T-helper 9 cell (primary cell): ENCODE results near the gene CRY1.

Experiments
- DNase-seq: peaks from one replicate; pipeline ENCODE4 v3.0.0-alpha.2; 2020
- total RNA-seq, 2 donors: gene quantifications; one replicate each; lab custom pipeline; 2026; lab: John Stamatoyannopoulos, UW

The CRY1 gene
- 109 reads per million in 2 donors for total RNA-seq

DNA sequence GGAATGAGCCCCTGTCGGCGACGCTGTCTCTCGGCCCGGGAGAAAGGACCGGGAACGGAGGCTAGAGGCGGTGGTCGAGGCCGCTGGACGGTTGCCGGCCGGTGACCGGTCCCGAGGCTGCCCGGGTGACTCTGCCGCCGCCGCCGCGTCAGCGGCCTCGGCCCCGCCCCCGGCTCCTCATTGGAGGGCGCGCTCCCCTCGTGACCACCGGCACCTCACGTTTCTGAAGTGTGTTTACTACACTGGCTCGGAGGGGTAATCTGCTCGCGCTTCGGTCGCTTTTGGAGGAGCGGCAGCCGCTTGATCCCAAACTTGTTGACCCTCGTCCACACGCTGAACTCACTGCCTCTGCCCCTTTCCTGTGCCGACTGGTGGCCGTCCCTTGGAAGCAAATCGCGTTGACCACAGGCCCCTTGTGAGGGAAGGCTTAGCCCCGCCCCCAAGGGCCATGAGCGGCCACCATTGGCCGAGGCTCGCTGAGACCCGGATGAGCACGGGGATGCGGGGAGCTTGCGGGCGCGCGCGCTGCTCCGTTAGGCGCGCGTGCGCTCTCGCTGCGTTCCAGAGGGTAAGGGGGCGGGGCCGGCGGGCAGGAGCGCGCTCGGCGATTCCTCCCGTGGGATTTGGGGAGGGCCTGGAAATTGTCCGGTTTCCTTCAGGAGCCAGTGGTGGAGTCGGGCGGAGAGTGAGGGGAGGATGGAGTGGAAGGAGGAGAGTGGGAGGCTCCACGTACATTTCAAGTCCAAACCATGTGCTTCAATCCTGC lies at the start of gene CRY1:
Gene CRY1 (minus strand): TSS at position 133 of the 766 bp plus-strand sequence. CDS start 588 bp downstream, outside the sequence.
- DNase-seq, result peak; percentile 89

DNA sequence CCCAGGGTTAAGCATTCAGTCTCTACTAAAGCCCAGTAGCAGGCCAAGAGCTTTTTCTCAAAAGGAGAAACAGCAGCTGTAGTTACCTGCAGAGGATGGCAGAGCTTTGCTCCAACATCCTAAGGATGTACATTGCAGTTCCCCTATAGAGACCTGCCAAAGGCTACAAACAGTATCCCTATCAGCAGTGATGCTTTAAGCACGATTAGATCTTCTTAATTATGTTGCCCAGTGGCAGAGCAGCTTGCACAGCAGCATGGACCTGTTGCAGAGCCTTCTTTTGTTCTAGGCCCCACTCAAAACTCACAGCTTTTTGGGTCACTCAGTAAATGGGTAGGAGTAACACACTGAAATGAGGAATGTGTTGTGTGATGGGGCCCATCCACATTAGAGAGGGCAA lies 46.4 kb upstream of the CRY1 start:
- DNase-seq, result no peak

DNA sequence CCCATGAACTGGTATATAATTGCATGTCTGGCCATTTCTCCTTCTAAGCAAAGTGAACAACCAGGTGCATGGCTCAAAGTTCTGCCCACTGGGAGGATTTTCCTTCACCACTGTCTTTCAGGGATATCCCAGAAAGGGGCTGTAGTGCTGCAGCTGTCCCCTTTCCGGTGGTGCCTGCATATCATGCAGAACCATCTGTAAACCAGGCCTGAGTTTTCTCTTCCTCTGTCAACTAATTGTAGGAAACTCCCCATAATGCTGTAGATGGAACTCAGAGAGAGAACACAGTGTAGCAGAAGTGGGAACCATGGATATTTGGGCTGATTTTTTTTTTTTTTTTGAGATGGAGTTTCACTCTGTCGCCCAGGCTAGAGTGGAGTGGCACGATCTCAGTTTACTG lies 45.6 kb upstream of the CRY1 start:
- no peak for DNase-seq

DNA sequence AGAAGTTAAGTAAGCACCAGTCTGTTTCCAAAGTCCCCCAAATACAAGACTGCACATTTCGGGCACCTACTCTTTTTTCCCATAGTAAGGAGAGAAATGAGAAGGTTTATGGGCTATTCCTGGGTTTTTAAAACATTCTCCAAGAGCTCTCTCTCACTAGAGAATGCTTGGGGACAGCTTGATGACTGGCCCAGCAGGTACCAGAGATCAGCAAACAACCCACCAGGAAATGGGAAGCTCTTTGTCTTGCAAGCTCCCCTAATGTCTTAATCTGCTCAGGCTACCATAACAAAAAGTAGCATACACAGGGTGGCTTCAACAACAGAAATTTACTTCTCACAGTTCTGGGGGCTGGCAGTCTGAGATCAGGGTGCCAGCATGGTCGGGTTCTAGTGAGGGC lies 41.8 kb upstream of the CRY1 start:
- no peak for DNase-seq

DNA sequence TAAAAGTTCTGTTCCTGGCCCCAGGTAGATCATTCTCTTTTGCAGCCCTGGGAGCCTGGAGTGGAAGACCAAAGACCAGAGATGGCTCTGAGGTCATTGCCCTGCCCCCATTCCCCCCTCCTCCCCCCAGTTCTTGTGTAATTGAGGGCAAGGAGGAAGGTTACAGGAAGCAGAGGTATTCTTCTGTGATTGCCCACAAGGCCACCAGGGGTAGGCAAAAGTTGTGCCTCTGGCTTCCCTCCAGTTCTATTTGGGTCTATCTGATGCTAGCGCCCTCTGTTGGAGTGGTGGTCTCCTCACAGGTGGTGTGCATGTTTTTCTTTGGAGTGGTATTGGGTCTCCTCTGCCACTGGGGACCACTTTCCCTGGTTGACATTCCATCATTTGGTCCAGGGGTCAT lies 41.2 kb upstream of the CRY1 start:
- peak; percentile 3 for DNase-seq

DNA sequence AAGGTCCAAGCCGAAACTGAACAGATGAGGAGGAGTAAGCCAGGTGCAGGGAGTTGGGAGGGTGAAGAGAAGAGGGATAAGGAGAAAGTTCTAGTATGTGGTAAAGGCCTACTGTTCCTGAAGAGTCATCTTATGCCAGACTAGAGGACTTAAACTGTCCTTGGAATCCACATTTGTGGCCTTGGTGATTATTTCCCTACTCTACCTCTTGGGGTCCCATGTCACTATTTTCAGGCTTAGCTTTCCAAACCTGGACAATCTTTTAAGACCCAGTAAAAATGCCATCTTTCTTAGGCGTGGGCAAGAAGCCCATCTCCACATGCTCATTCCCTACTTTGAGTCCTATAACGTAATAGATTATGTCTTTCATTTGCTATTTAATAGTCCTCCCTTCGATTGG lies 40.1 kb upstream of the CRY1 start:
- DNase-seq, result no peak

DNA sequence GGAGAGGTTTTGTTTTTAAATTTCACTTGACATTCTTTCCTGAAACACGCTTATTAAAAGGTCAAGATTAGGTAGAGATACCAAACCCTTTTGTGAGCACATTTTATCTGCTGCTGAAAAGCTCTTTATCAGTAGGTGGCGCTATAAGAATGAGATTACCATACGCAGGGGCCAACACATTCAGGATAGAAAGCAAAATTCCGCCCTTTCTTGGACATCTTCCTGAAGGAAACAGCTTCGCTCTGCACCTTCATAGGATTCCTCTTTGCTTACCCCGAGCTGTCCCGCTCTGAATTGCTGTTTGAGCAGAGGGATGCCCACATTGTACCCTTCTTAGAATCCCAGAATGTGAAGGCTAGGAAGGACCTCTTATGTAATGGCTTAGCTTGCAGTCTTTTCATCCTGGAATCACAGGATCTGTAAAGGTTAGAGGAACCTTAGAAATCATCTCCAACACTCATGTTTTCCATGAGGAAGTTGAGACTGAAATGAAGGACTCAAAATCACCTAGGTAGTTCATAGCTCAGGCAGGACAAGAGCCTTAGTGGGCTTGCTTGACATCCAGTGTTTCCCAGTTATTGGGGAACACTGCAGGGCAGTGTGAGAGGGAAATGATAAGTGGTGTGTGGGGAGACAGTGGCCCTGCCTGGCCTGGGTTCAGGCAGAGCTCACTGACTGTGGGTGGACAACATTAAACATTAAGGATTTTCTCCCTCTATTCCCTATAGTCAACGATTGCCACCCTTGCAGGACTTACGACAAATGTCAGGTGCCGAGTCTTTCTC lies 38.7 kb upstream of the CRY1 start:
- DNase-seq, result no peak

DNA sequence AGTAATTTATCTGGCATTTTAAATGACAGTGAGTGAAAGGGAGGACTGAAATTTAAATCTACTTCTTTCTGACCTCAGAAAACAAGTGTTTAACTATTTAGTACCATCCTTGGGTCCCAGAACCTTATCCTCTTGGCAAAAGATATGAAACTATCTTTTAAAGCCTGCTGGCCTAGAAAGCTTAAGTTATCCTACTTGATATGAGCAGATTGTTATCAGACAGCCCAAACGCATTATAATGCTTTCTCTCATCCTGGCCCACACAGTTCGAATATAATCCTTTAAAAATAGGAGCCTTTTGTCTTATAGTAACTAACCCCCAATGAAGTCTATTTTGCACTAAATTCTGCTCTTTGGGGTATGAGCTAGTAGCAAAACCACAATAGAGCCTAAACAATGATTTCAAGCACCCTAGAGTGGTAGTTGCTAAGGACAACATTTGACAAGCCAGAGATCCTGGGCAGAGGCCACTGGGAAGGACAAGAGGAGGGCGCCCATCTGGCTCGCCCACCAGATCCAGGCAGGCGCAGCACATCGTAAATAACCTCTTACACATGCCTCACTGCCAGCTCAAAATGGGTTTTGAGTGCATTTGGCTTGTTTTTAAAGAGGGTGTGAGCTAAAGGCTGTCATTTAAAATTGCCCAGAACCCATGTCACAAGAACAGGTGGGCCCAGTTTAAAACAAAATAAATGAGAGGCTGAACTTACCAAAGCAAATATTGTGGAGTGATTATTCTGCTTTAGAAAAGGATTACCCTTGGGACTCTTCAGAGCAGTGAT lies 37.7 kb upstream of the CRY1 start:
- DNase-seq, result no peak

DNA sequence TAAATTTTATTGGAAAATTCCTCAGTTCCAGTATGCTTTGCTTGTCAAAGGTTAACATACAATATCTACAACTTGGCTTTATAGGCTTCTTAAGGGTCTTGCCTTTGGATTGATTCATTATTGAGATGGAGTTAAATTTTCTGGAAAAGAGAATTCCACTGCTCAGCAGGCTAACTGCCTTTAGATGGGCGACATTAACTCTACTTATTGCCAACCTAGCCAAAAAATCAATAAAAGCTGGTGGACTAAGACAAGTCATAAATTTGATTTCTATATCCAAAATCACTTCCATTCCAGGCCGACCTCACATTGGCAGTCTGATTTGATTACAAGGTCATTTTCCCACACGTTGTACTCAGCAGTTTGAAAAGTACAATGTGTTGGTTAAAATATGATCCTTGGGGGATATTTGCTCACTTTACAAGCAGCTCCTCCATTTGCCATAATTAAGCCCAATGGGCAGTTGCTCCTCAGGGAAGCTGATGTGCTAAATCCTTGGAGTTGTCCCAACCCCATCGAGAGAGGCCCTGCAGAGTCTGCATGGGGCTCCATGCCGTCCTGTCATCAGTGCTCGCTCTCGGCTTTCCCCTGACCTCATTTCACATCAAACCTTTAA lies 36.1 kb upstream of the CRY1 start:
- DNase-seq, result no peak

DNA sequence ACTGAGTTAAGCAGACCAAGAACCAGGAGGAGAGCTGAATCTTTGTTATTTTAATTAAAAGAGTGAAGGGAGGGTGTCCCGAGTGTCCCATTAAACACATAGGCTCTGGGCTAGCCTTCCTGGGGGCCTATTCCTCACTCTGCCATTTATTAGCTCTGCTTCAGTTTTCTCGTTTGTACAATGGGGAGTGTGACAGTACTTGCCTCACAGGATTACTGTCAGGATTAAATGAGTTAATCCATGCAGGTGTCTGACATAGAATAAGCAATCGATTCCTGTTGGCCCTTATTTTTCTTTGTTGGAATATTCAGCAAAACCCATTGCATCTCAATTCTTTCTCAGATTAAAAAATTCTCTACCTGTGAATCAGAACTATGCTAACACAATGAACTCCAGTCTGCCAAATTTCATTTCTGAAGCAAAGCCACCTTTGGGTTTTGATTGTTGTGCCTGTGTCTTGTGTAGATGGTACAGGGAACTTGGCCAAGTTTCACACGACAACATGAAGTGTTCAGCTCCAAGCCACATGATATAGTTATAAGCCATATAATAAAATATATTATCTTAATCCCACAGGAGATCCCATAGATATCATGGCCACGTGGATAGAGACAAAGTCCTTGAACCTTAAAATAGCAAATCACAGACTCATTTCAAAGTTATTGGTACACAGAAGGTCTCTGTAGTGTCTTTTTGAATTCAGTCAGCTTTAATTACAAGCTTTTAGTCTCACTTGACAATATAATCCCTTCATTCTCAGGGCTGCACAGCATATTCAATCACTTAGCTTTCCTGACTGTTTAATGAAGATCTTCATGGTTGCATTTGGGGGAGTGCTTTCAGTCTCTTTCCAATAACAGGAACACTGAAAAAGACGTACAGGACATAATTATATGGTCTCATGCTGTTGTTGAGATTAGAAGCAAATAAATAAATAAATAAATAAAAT lies 34.4 kb upstream of the CRY1 start:
- no peak for DNase-seq

DNA sequence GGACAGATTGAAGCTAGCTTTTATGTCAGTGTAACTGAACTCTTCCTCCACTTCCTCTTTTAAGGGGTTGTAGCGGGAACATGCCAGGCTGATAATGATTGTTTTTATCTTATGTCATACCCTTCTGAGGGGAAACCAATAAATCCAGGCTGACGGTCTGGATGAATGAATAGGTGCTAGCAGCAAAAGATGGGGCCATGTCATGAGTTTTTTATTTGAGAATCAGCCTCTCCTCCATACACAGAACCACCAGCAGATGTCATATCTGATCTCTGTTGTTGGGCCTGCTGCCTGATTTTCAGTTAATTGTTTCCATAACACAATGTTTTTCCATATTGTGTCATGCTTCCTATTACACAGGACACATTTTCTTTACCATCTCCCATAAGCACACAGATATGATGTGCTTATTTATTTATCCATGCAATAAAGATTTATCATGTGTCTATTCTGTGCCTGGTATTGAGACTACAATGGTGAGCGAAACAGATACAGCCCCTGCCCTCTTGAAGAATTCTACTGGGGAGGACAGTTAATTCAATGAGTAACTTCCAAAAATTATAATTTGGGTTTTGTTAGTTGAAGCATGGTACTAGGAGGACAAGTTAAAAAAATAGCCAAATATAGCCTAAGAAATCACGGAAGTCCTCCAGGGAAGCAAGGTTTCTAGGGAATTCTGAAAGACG lies 33.6 kb upstream of the CRY1 start:
- DNase-seq, result no peak

DNA sequence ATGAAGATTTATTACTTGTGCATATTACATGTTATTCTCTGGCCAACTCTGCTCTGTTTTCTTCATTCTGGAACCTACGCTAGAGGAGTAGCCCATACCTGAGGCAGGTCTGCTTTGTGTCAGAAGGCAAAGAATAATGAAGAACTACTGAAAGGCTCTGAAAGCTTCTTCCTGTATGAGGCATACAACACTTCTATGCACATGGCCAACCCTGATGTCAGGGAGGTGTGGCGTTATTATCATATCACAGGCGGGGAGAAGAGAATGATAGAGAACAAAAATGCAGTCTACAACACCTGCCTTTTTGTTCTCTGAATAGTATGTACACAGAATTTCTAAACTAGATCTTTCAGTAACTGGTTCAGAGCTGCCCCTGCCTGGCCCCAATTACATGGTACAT lies 32.5 kb upstream of the CRY1 start:
- DNase-seq, result no peak

DNA sequence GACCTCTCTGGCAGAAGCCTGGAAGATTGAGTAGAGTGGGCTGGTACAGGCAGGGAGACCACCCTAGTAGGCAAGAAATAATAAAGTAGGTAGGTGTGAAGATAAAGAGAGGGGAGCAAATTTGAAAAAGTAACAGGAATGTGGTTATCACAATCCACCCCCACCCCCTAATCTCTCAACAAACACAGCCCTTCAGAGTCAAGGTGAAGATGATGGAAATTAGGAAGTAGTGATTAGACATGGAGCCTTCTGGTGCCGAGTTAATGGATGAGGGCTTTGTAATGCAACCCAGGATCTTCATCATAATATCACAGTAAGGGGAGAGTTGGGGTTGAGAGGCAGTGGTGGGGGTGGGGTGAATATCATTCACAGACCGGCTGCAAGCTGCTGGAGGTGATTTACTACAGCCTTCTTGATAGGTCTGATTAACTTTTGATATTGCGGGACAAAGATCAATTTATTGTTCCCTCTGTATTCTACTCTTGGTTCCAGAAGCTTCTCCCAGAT lies 29.2 kb upstream of the CRY1 start:
- DNase-seq, result no peak

DNA sequence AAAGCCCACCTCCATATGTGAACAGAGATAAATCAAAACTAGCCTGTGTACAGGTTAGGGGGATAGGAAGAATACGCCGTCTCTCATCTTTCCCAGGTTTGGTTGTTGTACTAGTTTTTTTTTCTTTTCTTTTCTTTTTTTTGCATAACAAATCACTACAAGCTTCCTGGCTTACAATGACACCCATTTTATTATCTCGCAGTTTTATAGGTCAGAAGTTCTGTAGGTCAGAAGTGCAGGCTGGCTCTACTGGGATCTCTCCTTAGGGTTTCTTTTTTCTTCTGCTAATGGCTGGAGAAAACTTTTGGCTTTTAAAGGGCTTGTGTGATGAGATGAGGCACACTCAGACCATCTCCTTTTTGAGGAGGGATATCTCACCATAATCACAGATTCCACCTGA lies 25.7 kb upstream of the CRY1 start:
- DNase-seq, result no peak

DNA sequence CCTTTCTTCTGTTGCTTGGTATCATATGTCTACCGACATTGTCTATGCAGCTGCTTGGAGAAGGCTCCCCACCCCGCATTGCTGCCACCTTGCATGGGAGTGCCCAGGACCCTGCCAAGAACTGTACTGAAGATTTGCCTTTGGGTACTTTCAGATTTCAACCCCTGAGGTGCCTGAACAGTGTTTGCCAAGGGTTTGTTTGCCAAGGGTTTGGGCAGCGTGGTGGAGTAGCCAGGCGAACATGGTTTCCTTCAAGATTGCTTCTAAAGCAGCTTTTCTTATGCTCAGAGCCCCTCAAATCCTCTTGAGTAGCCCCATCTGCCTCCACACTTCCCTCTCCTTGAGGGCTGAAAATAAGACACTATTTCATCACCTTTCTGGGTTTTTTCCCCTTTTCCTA lies 25.3 kb upstream of the CRY1 start:
- DNase-seq, result no peak

DNA sequence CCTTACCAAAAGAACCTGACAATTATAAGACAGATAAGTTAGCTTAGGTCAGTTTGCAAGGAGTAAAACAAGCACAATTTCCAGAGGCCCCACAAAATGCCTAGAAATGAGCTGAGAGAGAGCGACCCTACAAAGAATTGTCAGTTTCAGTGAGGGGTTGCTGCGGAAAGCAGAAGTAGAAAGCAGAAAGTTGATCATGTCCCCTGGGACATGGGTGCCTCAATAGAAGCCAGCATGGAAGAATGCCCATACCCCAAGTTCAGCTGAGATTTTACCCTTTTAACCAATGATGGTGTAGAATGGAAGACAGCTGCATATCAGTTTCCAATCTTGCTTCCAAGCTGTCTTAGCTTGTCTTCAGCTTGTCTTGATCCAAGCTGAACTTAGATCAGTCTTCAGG lies 21.8 kb upstream of the CRY1 start:
- DNase-seq, result no peak

DNA sequence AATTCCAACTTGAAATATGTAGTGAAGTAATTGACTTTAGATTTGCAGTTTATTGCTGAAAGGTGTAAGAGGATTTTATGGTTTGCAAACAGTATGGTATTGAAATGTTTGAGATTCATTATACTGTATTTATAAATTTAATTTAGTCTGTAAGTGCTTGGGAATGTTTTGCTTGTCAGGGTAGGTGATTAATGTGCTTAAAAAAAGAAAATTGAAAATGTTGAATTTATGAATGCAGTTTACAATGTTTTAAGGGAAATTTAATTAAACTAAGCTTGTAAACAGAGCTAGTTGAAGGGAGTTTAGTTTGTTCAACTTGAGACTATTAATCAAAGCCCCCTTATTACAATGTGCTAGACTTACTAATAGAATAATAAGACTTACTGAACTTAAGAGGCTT lies 18.0 kb upstream of the CRY1 start:
- DNase-seq, result no peak

DNA sequence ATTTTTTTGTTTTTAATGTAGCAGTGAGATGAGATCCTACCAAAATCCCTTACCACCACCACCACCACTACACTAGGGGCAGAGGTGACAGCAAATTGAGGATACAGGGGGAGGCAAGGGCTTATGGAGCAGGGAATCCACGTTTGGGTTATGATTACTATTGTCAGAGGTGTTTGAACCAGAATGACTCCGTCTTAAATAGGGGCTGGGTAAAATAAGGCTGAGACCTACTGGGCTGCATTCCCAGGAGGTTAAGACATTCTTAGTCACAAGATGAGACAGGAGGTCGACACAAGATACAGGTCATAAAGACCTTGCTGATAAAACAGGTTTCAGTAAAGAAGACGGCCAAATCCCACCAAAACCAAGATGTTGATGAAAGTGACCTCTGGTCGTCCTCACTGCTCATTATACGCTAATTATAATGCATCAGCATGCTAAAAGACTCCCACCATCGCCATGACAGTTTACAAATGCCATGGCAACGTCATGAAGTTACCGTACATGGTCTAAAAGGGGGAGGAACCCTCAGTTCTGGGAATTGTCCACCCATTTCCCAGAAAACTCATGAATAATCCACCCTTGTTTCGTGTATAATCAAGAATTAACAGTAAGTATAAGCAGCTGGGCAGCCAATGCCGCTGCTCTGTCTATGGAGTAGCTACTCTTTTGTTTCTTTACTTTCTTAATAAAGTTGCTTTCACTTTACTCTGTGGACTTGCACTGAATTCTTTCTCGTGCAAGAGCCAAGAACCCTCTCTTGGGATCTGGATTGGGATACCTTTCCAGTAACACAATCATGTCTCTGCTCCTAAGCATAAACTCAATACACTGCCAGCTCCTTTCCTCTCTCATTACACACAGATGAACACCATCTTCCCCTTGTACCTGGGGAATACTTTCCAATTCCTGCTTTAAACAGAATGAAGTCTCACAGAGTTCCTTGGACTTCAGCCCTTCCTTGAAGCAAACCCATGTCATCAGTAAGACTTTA lies 16.7 kb upstream of the CRY1 start:
- no peak for DNase-seq

DNA sequence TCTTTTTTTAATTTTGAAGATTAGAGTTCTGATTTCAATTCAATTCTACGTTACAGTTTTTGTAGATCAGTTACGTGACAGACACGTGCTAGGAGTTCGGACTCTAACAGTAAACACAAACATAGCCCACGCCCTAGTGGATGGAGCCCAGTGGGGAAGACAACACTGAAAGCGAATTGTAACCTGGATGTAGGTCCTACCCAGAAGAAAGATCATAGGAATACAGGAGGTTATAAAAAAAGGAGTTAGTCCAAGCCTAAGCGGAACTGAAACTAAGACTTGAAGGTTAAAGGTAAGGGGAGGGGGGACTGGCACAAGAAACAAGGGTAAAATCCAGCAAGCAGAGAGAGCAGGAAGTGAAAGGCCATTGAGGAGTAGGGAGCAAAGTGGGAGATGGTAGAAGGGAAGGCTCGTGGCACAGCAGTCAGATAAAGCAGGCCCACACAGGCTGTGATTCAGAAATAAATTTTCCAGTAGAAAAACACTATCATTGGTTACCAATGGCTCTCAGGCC lies 15.7 kb upstream of the CRY1 start:
- DNase-seq, result no peak
